OCI-LY3 (cell line): ENCODE data around the gene PRICKLE2.

Experiments used
- H2AFZ ChIP-seq: fragments of 200-600, 300-600 bp; shearing (Covaris generic); 2 replicates; pipeline ENCODE4 v1.6.0; 2014; ENCODE audit warnings: antibody characterized with exemption, low read depth, low read length
- H3K27ac ChIP-seq: fragments of 200-600, 300-600 bp; sonication (generic); 2 replicates; pipeline ENCODE4 v1.5.1; 2014; ENCODE audit warnings: mild to moderate bottlenecking, low read length, moderate library complexity, mixed read lengths
- H3K27me3 ChIP-seq: fragments of 200-600, 300-600 bp; sonication (generic); 2 replicates; pipeline ENCODE4 v1.6.1; 2014; ENCODE audit warnings: low read depth, low read length, mixed read lengths
- H3K36me3 ChIP-seq: fragments of 200-600, 300-600 bp; sonication (generic); replicated peaks from 2 replicates; pipeline ENCODE3; 2014; ENCODE audit warnings: low read depth, low read length, mixed read lengths
- H3K4me1 ChIP-seq: fragments of 300-600, 200-600 bp; sonication (generic); 2 replicates; pipeline ENCODE4 v1.6.1; 2014; ENCODE audit warnings: low read length, mixed read lengths
- H3K4me2 ChIP-seq: fragments of 200-600, 300-600 bp; sonication (generic); 2 replicates; pipeline ENCODE4 v1.6.1; 2014; ENCODE audit warnings: low read length, mixed read lengths
- H3K4me3 ChIP-seq: fragments of 300-600, 200-600 bp; sonication (generic); 2 replicates; pipeline ENCODE4 v1.5.1; 2014; ENCODE audit warnings: antibody characterized with exemption, mild to moderate bottlenecking, low read length, moderate library complexity
- H3K79me2 ChIP-seq: fragments of 300-600, 200-600 bp; shearing (Covaris generic); 2 replicates; pipeline ENCODE4 v1.6.1; 2014; ENCODE audit warnings: mild to moderate bottlenecking, low read length, mixed read lengths
- H3K9ac ChIP-seq: fragments of 300-600, 200-600 bp; shearing (Covaris generic); 2 replicates; pipeline ENCODE4 v1.6.0; 2014; ENCODE audit warnings: mild to moderate bottlenecking, low read length, moderate library complexity
- H3K9me3 ChIP-seq: fragments of 200-600, 300-600 bp; shearing (Covaris generic); 2 replicates; pipeline ENCODE4 v1.6.1; 2014; ENCODE audit warnings: low read length, mixed read lengths; ENCODE audit not compliant: insufficient read depth
- H4K20me1 ChIP-seq: fragments of 200-600, 300-600 bp; sonication (generic); 2 replicates; pipeline ENCODE4 v1.6.1; 2016; ENCODE audit warnings: low read length, mixed read lengths; ENCODE audit not compliant: insufficient read depth
- CTCF ChIP-seq: fragments of 200-600, 300-600 bp; sonication (generic); IDR thresholded peaks from 2 replicates; pipeline ENCODE4 v1.5.1; 2014; ENCODE audit warnings: antibody characterized with exemption, low read length, low read depth
- EZH2phosphoT487 ChIP-seq: fragments of 200-600 bp; shearing (Covaris generic); IDR thresholded peaks from 2 replicates; pipeline ENCODE4 v1.6.1; 2018; ENCODE audit warnings: antibody characterized with exemption, mixed run types, low read depth

Gene PRICKLE2

GRCh38 chr3:64179860-64180259, 45.4 kb downstream of the PRICKLE2 start:
- H3K9ac ChIP-seq: no peak overlapping the region
- no peak overlapping the region for H3K27ac ChIP-seq
- H4K20me1 ChIP-seq: no peaks in the 10 kb centered on the region
- no peak overlapping the region for H3K4me2 ChIP-seq
- H2AFZ ChIP-seq: no peak overlapping the region
- TF ChIP-seq EZH2phosphoT487 (no peak), CTCF (no peak)
- H3K27me3 ChIP-seq: peaks cover 9% of the 10 kb centered on the region; the same call in 1 of the 2 replicates
- no peaks in the 10 kb centered on the region for H3K36me3 ChIP-seq
- H3K4me3 ChIP-seq: no peak overlapping the region
- H3K9me3 ChIP-seq: no peaks in the 10 kb centered on the region
- peaks cover 4% of the 10 kb centered on the region; the same call in 1 of the 2 replicates for H3K4me1 ChIP-seq
- H3K79me2 ChIP-seq: no peaks in the 10 kb centered on the region

- Histone ChIP-seq H3K36me3 (no peaks in the 10 kb centered on the region), H4K20me1 (no peaks in the 10 kb centered on the region), H3K4me2 (no peak overlapping the region), H3K27ac (no peak overlapping the region), H3K27me3 (peaks cover 15% of the 10 kb centered on the region; the same call in 1 of the 2 replicates), H3K4me3 (no peak overlapping the region), H2AFZ (no peak overlapping the region), H3K9me3 (no peaks in the 10 kb centered on the region), H3K79me2 (no peaks in the 10 kb centered on the region), H3K4me1 (peaks cover 4% of the 10 kb centered on the region; the same call in 1 of the 2 replicates), H3K9ac (no peak overlapping the region)
- peak; percentile 16; the same call in 1 of the 2 replicates for TF ChIP-seq CTCF
- TF ChIP-seq EZH2phosphoT487: no peak
These were observed 46.0 kb downstream of the PRICKLE2 start for GRCh38 chr3:64179249-64179648.

GRCh38 chr3:64178419-64178818, 46.8 kb downstream of the PRICKLE2 start:
- Histone ChIP-seq H3K4me2 (no peak overlapping the region), H3K79me2 (no peaks in the 10 kb centered on the region), H3K9me3 (no peaks in the 10 kb centered on the region), H4K20me1 (no peaks in the 10 kb centered on the region), H3K9ac (no peak overlapping the region), H3K27me3 (peaks cover 18% of the 10 kb centered on the region; the same call in 1 of the 2 replicates), H2AFZ (no peak overlapping the region), H3K4me3 (no peak overlapping the region), H3K27ac (no peak overlapping the region), H3K36me3 (no peaks in the 10 kb centered on the region), H3K4me1 (peaks cover 4% of the 10 kb centered on the region; the same call in 1 of the 2 replicates)
- TF ChIP-seq CTCF (no peak), EZH2phosphoT487 (no peak)

- no peaks in the 10 kb centered on the region for H3K9me3 ChIP-seq
- H3K27ac ChIP-seq: no peak overlapping the region
- no peak for TF ChIP-seq EZH2phosphoT487
- TF ChIP-seq CTCF: no peak
- H3K4me2 ChIP-seq: no peak overlapping the region
- H3K79me2 ChIP-seq: no peaks in the 10 kb centered on the region
- H3K9ac ChIP-seq: no peak overlapping the region
- H4K20me1 ChIP-seq: no peaks in the 10 kb centered on the region
- H3K36me3 ChIP-seq: no peaks in the 10 kb centered on the region
- H3K4me1 ChIP-seq: peaks cover 4% of the 10 kb centered on the region; the same call in 1 of the 2 replicates
- peaks cover 21% of the 10 kb centered on the region; the same call in 1 of the 2 replicates for H3K27me3 ChIP-seq
- no peak overlapping the region for H3K4me3 ChIP-seq
- no peak overlapping the region for H2AFZ ChIP-seq
These were observed 48.7 kb downstream of the PRICKLE2 start for GRCh38 chr3:64176461-64176996.
